HepG2 (cell line): ENCODE data around the gene USP25. TPM values are rescaled to one million over a fixed set of nuclear protein-coding genes. Genes with fewer than 3 reads are reported as not detected.

ENCODE experiments used
- AHDC1 ChIP-seq: sonication (generic); formaldehyde crosslinking; IDR thresholded peaks from 2 replicates; pipeline ENCODE4 v1.5.1; 2020; ENCODE audit warnings: mild to moderate bottlenecking, missing genetic modification reagents, borderline replicate concordance
- FOXP4 ChIP-seq: sonication (generic); formaldehyde crosslinking; IDR thresholded peaks from 2 replicates; pipeline ENCODE4 v1.4.0; 2020; ENCODE audit warnings: missing genetic modification reagents
- HOMEZ ChIP-seq: IDR thresholded peaks from 2 replicates; pipeline ENCODE4 v1.6.1; 2016; ENCODE audit warnings: low read depth
- NFAT5 ChIP-seq: sonication (generic); formaldehyde crosslinking; IDR thresholded peaks from 2 replicates; pipeline ENCODE4 v1.4.0; 2020; ENCODE audit warnings: missing genetic modification reagents
- RARA ChIP-seq: IDR thresholded peaks from 2 replicates; pipeline ENCODE4 v1.6.1; 2016; ENCODE audit warnings: missing genetic modification reagents, missing compliant biosample characterization
- SALL1 ChIP-seq: sonication (generic); formaldehyde crosslinking; IDR thresholded peaks from 2 replicates; pipeline ENCODE4 v1.8.0; 2022; ENCODE audit warnings: mild to moderate bottlenecking, missing genetic modification reagents
- ZNF260 ChIP-seq: sonication (generic); formaldehyde crosslinking; IDR thresholded peaks from 2 replicates; pipeline ENCODE4 v1.4.0; 2020; ENCODE audit warnings: missing genetic modification reagents, low read depth, mild to moderate bottlenecking, borderline replicate concordance
- ZNF792 ChIP-seq: IDR thresholded peaks from 2 replicates; pipeline ENCODE4 v1.6.1; 2016
- polyA plus RNA-seq, 8 experiments: library from polyadenylated mRNA; depleted of rRNA in 3 of 8; stranded (reverse) in 7 of 8; unstranded in 1 of 8; fragments of >200 nt; fragmentation: Illumina TruSeq in 4 of 8; extraction: Trizol in 4 of 8; gene quantifications; 2 replicates each; pipeline versions ENCODE4 v1.2.1 to v1.2.3, GENCODE V29; 2011 to 2016; ENCODE audit warnings: low read depth in 4 of 8, missing spikeins in 1 of 8, mixed read lengths in 1 of 8; ENCODE audit not compliant: insufficient read depth in 1 of 8
- total RNA-seq, 5 experiments: library from RNA; depleted of rRNA; stranded (reverse); fragments of >200 nt; fragmentation: Illumina TruSeq; extraction: Trizol; gene quantifications; 2 replicates each; pipeline ENCODE4 v1.2.3, GENCODE V29; 2016; ENCODE audit warnings: low read depth in 1 of 5
- TF ChIP-seq, protein P1 (sequence below): sonication (generic); formaldehyde crosslinking; IDR thresholded peaks from 2 replicates; pipeline ENCODE4 v1.9.0; 2021; ENCODE audit warnings: missing genetic modification reagents, borderline replicate concordance
- TF ChIP-seq, protein P2 (sequence below): fragments of 450-650 bp; IDR thresholded peaks from 2 replicates; pipeline ENCODE4 v1.6.1; 2016

The USP25 gene
- total and polyA plus RNA-seq, 2 of the 13 experiments (the other 11 are each of a cell fraction or from before 2014, with no cell fraction given) = 12.4 to 26.3 TPM

DNA sequence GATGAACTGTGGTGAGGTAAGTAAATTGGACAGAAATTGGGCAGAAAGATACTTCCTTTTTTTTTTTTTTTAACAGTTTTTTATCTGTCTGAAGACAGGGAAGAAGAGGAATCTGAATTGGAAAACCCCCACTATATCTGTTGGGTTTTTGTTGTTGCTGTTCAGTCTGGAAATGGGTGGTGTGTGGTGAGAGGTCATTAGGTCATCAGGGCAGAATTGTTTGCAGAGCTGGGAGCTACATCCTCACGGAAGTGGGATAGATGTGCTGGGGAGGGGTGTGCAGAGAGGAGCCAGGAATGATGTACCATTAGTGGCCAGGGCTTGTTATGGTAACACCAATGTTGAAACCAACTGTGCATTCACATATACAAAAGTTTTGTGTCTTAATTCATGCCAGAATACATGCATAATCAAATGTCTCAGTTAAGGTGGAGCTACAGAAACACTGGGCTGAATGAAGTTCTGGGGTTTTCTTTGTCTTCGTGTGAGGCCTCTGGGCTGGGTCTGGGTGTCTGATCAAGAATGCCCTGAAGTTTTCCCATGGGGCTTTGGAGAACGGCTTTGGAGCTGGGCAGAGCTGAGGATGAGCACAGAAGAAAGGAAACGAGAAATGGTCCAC is 12.4 kb downstream of the USP25 start (continued):
- TF ChIP-seq, protein P1, sequence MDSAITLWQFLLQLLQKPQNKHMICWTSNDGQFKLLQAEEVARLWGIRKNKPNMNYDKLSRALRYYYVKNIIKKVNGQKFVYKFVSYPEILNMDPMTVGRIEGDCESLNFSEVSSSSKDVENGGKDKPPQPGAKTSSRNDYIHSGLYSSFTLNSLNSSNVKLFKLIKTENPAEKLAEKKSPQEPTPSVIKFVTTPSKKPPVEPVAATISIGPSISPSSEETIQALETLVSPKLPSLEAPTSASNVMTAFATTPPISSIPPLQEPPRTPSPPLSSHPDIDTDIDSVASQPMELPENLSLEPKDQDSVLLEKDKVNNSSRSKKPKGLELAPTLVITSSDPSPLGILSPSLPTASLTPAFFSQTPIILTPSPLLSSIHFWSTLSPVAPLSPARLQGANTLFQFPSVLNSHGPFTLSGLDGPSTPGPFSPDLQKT (CRISPR knock-in tag) = no peak
- TF ChIP-seq SALL1 (CRISPR knock-in tag) (peak; percentile 59), ZNF792 (CRISPR knock-in tag) (0 out of 2 replicates have a peak, but pooled peaks have one; percentile 38), ZNF260 (CRISPR knock-in tag) (no peak), FOXP4 (CRISPR knock-in tag) (peak; percentile 64), NFAT5 (CRISPR knock-in tag) (no peak), HOMEZ (CRISPR knock-in tag) (peak; percentile 94), AHDC1 (CRISPR knock-in tag) (peak; percentile 31; the same call in 1 of the 2 replicates), RARA (CRISPR knock-in tag) (peak; percentile 92)
- TF ChIP-seq, protein P2, sequence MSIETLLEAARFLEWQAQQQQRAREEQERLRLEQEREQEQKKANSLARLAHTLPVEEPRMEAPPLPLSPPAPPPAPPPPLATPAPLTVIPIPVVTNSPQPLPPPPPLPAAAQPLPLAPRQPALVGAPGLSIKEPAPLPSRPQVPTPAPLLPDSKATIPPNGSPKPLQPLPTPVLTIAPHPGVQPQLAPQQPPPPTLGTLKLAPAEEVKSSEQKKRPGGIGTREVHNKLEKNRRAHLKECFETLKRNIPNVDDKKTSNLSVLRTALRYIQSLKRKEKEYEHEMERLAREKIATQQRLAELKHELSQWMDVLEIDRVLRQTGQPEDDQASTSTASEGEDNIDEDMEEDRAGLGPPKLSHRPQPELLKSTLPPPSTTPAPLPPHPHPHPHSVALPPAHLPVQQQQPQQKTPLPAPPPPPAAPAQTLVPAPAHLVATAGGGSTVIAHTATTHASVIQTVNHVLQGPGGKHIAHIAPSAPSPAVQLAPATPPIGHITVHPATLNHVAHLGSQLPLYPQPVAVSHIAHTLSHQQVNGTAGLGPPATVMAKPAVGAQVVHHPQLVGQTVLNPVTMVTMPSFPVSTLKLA = no peak
